ENCODE data around the gene SPTBN5.

- TF ChIP-seq CTCF (IDR thresholded peaks at IDR 0.05) (no peak), POLR2A (IDR thresholded peaks at IDR 0.05) (no peak)
Observed at GRCh38 chr15:41908736-41909461, 15.0 kb upstream of the SPTBN5 start.

All from vagina (tissue), 2 donors.